HG03432 (cell line): Measurements from ENCODE around the gene HM13.
"Not testable (repeated sequence)": the region's sequence is repeated elsewhere in the genome, so short reads cannot be mapped to it uniquely, and the experiment has no call there.

ENCODE experiments used
- ATAC-seq: cut with Tn5 transposase; IDR thresholded peaks from one replicate; pipeline ENCODE4 v1.9.1; 2021; ENCODE audit warnings: mild to moderate bottlenecking, moderate library complexity; ENCODE audit not compliant: unreplicated experiment

The HM13 gene

GRCh38 chr20:31579941-31580651 is 65.9 kb downstream of the HM13 start:
- ATAC-seq = not testable (repeated sequence)

- no peak for ATAC-seq
Observed at GRCh38 chr20:31580706-31581105, 66.5 kb downstream of the HM13 start.

- ATAC-seq = no peak
Observed at GRCh38 chr20:31581391-31581790, 67.1 kb downstream of the HM13 start.

GRCh38 chr20:31587545-31588389 is 73.5 kb downstream of the HM13 start:
- ATAC-seq = no peak

GRCh38 chr20:31590717-31591225 is 76.5 kb downstream of the HM13 start:
- no peak for ATAC-seq

GRCh38 chr20:31593221-31594001 is 79.2 kb downstream of the HM13 start:
- ATAC-seq = no peak

- no peak for ATAC-seq
Observed at GRCh38 chr20:31594002-31594557, 79.8 kb downstream of the HM13 start.

GRCh38 chr20:31594558-31595379 is 80.5 kb downstream of the HM13 start:
- ATAC-seq = no peak

- no peak for ATAC-seq
Observed at GRCh38 chr20:31595380-31595653, 81.1 kb downstream of the HM13 start.

GRCh38 chr20:31595654-31596411 is 81.6 kb downstream of the HM13 start:
- ATAC-seq = no peak

- not testable (repeated sequence) for ATAC-seq
Observed at GRCh38 chr20:31596412-31596715, 82.1 kb downstream of the HM13 start.

GRCh38 chr20:31596831-31597480 is 82.7 kb downstream of the HM13 start:
- ATAC-seq = no peak

GRCh38 chr20:31597481-31597855 is 83.2 kb downstream of the HM13 start:
- no peak for ATAC-seq

- no peak for ATAC-seq
Observed at GRCh38 chr20:31602431-31602778, 88.2 kb downstream of the HM13 start.

- ATAC-seq = peak; percentile 70
Observed at GRCh38 chr20:31602779-31603441, 88.7 kb downstream of the HM13 start.

GRCh38 chr20:31603822-31604566 is 89.8 kb downstream of the HM13 start:
- ATAC-seq = peak; percentile 55

- peak; percentile 0 for ATAC-seq
Observed at GRCh38 chr20:31604567-31605030, 90.4 kb downstream of the HM13 start.
